Activated naive CD4-positive, alpha-beta T cell treated with anti-CD3 and anti-CD28 coated beads, Interleukin-2, amount 50 U/mL, for 16 hours (primary cell): ENCODE results near the gene PFKP.
A peak's percentile ranks its signal among the peaks of the same experiment; 100 is the strongest.
"Not testable (repeated sequence)": the region's sequence is repeated elsewhere in the genome, so short reads cannot be mapped to it uniquely, and the experiment has no call there.

ENCODE experiments used
- DNase-seq: peaks from one replicate; pipeline ENCODE4 v3.0.0-alpha.2; 2020

Gene PFKP

GRCh38 chr10:3048119-3049019 is 19.0 kb upstream of the PFKP start:
- no peak for DNase-seq

- DNase-seq, result no peak
Measured at GRCh38 chr10:3051692-3052091, 15.7 kb upstream of the PFKP start.

- DNase-seq, result no peak
Measured at GRCh38 chr10:3053155-3053554, 14.2 kb upstream of the PFKP start.

- no peak for DNase-seq
Measured at GRCh38 chr10:3054183-3054850, 13.0 kb upstream of the PFKP start.

GRCh38 chr10:3054851-3055199 is 12.5 kb upstream of the PFKP start:
- DNase-seq, result no peak

- no peak for DNase-seq
Measured at GRCh38 chr10:3056280-3057037, 10.9 kb upstream of the PFKP start.

- no peak for DNase-seq
Measured at GRCh38 chr10:3057946-3058345, 9.4 kb upstream of the PFKP start.

GRCh38 chr10:3059974-3060373 is 7.4 kb upstream of the PFKP start:
- no peak for DNase-seq

GRCh38 chr10:3060481-3060889 is 6.9 kb upstream of the PFKP start:
- no peak for DNase-seq

GRCh38 chr10:3061323-3061898 is 5.9 kb upstream of the PFKP start:
- DNase-seq, result not testable (repeated sequence)

GRCh38 chr10:3062502-3063186 is 4.7 kb upstream of the PFKP start:
- DNase-seq, result no peak

GRCh38 chr10:3064423-3064822 is 2.9 kb upstream of the PFKP start:
- DNase-seq, result no peak

- no peak for DNase-seq
Measured at GRCh38 chr10:3065622-3066021, 1.7 kb upstream of the PFKP start.

- no peak for DNase-seq
Measured at GRCh38 chr10:3066317-3067117, 831 bp upstream of the PFKP start.

GRCh38 chr10:3067859-3068179 is 471 bp downstream of the PFKP start:
- DNase-seq, result no peak

GRCh38 chr10:3068201-3068967 is 1.0 kb downstream of the PFKP start:
- DNase-seq, result peak; percentile 78

GRCh38 chr10:3068968-3069737 is 1.8 kb downstream of the PFKP start:
- peak; percentile 46 for DNase-seq

GRCh38 chr10:3069876-3070275 is 2.5 kb downstream of the PFKP start:
- no peak for DNase-seq

- DNase-seq, result peak; percentile 47
Measured at GRCh38 chr10:3071405-3072198, 4.3 kb downstream of the PFKP start.
